ENCODE measurements around the gene LMAN1L.

DNA sequence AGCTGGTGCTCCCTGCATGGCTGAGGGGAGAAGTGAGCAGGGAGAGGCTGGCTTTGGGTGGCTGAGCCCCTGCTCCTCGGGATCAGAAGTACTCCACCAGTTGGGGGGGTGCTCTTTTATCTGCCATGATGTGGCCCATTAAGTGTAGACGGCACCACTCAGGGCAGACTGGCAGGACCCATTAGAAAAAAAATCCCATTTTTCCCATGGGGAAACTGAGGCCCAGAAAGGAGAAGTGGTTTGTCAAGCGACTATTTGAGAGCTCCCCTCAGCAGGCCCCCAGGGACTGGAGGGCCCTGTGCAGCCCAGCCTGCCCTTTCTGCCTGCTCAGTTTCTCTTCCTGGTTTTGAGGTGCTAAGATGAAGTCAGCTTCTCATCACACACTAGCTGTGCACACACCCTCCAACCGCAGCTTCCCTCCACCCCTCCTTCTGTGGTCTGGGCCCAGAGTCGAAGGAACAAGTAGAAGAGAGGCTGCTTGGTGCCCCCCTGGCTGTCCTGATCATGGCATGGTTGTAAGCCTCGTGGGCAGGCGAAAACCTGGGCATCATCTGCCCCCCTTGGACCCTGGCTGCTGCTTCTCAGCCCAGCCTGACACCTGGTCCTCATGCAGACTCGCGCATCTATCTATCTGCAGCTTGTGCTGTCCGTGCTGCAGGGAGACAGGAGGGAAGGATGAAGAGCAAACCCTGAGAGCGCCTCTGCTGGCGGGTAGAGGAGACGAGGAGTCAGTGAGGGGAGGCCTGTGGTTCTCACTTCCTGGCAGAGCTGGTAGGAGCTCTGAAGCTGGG lies 25.2 kb upstream of the LMAN1L start:
- no peak for TF ChIP-seq POLR2AphosphoS5 (IDR thresholded peaks at IDR 0.05; ENCODE audit: borderline replicate concordance, low read depth, low read length)
- no peak for TF ChIP-seq EZH2 (IDR thresholded peaks at IDR 0.05)

Measured in SK-N-MC (cell line).